H1 (cell line): Measurements from ENCODE around the gene SLC23A1. TPM values are rescaled to one million over a fixed set of nuclear protein-coding genes. Genes with fewer than 3 reads are reported as not detected.
"Not testable (repeated sequence)": the region's sequence is repeated elsewhere in the genome, so short reads cannot be mapped to it uniquely, and the experiment has no call there.

Experiments
- CTCF ChIA-PET: fragments of 300-600 bp; sonication (Branson Sonifier 250); formaldehyde crosslinking; loops from one replicate; lab custom pipeline; 2021; ENCODE audit not compliant: partially characterized antibody; lab: Charles Lee
- POLR2A ChIA-PET: fragments of 300-600 bp; sonication (Branson Sonifier 250); formaldehyde crosslinking; loops from one replicate; lab custom pipeline; 2021; ENCODE audit warnings: inconsistent platforms; ENCODE audit not compliant: partially characterized antibody; lab: Charles Lee
- DNase-seq, 2 experiments: peaks; one replicate each; pipeline versions ENCODE4 v3.0.0 to v3.0.0-alpha.2; 2010 to 2022; ENCODE audit warnings: low spot score in 2 of 2, low read depth in 1 of 2, mixed read lengths in 1 of 2
- FAIRE-seq: peaks from 2 replicates; lab custom pipeline; 2011; peaks lifted over from hg19 to GRCh38; lab: Jason Lieb, UNC
- H2AFZ ChIP-seq: 2 replicates; pipeline ENCODE4 v1.8.1; 2012; ENCODE audit warnings: low read length, inconsistent platforms
- H2AK5ac ChIP-seq: 2 replicates; pipeline ENCODE4 v1.6.1; 2013; ENCODE audit warnings: low read depth, low read length
- H2BK120ac ChIP-seq: replicated peaks from 2 replicates; pipeline ENCODE3; 2013; ENCODE audit warnings: low read depth, low read length, inconsistent platforms
- H2BK12ac ChIP-seq: 2 replicates; pipeline ENCODE4 v1.6.1; 2013; ENCODE audit warnings: low read depth, low read length
- H2BK15ac ChIP-seq: 2 replicates; pipeline ENCODE4 v1.6.1; 2013; ENCODE audit warnings: low read length
- H2BK20ac ChIP-seq: 2 replicates; pipeline ENCODE4 v1.6.1; 2013; ENCODE audit warnings: low read length
- H2BK5ac ChIP-seq: 2 replicates; pipeline ENCODE4 v1.6.1; 2013; ENCODE audit warnings: low read depth, low read length
- H3K14ac ChIP-seq: 2 replicates; pipeline ENCODE4 v1.6.1; 2013; ENCODE audit warnings: inconsistent platforms; ENCODE audit not compliant: insufficient read length
- H3K18ac ChIP-seq: 2 replicates; pipeline ENCODE4 v1.6.1; 2013; ENCODE audit warnings: low read length; ENCODE audit errors: extremely low read depth
- H3K23ac ChIP-seq: 2 replicates; pipeline ENCODE4 v1.6.1; 2013; ENCODE audit warnings: inconsistent platforms; ENCODE audit not compliant: insufficient read length
- H3K23me2 ChIP-seq: 2 replicates; pipeline ENCODE4 v1.6.1; 2013; ENCODE audit warnings: low read depth, low read length
- H3K27ac ChIP-seq: 2 replicates; pipeline ENCODE4 v1.6.1; 2011; ENCODE audit warnings: low read depth, low read length, inconsistent platforms
- H3K27me3 ChIP-seq, 4 experiments: replicated peaks in 1 of 4; 1 replicate in 1 of 4; 2 replicates in 3 of 4; pipeline versions ENCODE4 v1.6.1 to v1.8.1; 2011 to 2013; ENCODE audit warnings: low read length in 3 of 4, mild to moderate bottlenecking in 3 of 4, inconsistent platforms in 2 of 4, mixed read lengths in 2 of 4, moderate library complexity in 1 of 4; ENCODE audit not compliant: control insufficient read depth in 3 of 4, insufficient read depth in 3 of 4; ENCODE audit errors: extremely low read depth in 1 of 4
- H3K36me3 ChIP-seq, 4 experiments: 2 replicates each; pipeline versions ENCODE4 v1.6.1 to v1.8.1; 2011 to 2013; ENCODE audit warnings: mild to moderate bottlenecking in 4 of 4, low read length in 3 of 4, moderate library complexity in 2 of 4, control low read depth in 1 of 4, inconsistent platforms in 1 of 4; ENCODE audit not compliant: insufficient read depth in 4 of 4, control insufficient read depth in 2 of 4
- H3K4ac ChIP-seq: replicated peaks from 2 replicates; pipeline ENCODE3; 2013; ENCODE audit warnings: low read length, low read depth, mixed read lengths, inconsistent platforms; ENCODE audit not compliant: insufficient read length
- H3K4me1 ChIP-seq, 4 experiments: replicated peaks in 1 of 4; 1 replicate in 1 of 4; 2 replicates in 3 of 4; pipeline versions ENCODE4 v1.6.1 to v1.8.1; 2011 to 2013; ENCODE audit warnings: low read length in 3 of 4, inconsistent platforms in 2 of 4, mixed read lengths in 1 of 4; ENCODE audit not compliant: insufficient read depth in 4 of 4, control insufficient read depth in 3 of 4
- H3K4me2 ChIP-seq, 2 experiments: 2 replicates each; pipeline versions ENCODE4 v1.6.1 to v1.8.1; 2011 to 2013; ENCODE audit warnings: low read depth in 2 of 2, low read length in 2 of 2, control low read depth in 1 of 2, inconsistent platforms in 1 of 2, mild to moderate bottlenecking in 1 of 2; ENCODE audit not compliant: insufficient read depth in 1 of 2
- H3K4me3 ChIP-seq, 4 experiments: fragments of 200-600, 300-600 bp in 1 of 4; sonication (generic), shearing (Covaris generic), sonication (Bioruptor Twin) in 1 of 4; 2 replicates each; pipeline versions ENCODE4 v1.5.1 to v1.8.1; 2011 to 2016; ENCODE audit warnings: low read length in 4 of 4, low read depth in 3 of 4, control low read depth in 2 of 4, inconsistent platforms in 2 of 4, mild to moderate bottlenecking in 2 of 4, mixed read lengths in 1 of 4, moderate library complexity in 1 of 4; ENCODE audit not compliant: insufficient read depth in 2 of 4; ENCODE audit errors: extremely low read depth in 1 of 4
- H3K56ac ChIP-seq: replicated peaks from 2 replicates; pipeline ENCODE3; 2013; ENCODE audit warnings: low read depth, mild to moderate bottlenecking, mixed read lengths, low read length, inconsistent platforms; ENCODE audit not compliant: insufficient read length
- H3K79me1 ChIP-seq: 2 replicates; pipeline ENCODE4 v1.6.1; 2013; ENCODE audit warnings: low read depth, low read length, control low read depth
- H3K79me2 ChIP-seq, 2 experiments: 2 replicates each; pipeline versions ENCODE4 v1.6.1 to v1.8.1; 2012 to 2013; ENCODE audit warnings: low read length in 2 of 2, mild to moderate bottlenecking in 2 of 2, inconsistent platforms in 1 of 2; ENCODE audit not compliant: insufficient read depth in 2 of 2, control insufficient read depth in 1 of 2
- H3K9ac ChIP-seq, 4 experiments: replicated peaks in 1 of 4; 1 replicate in 1 of 4; 2 replicates in 3 of 4; pipeline versions ENCODE4 v1.6.1 to v1.8.1; 2011 to 2013; ENCODE audit warnings: low read depth in 3 of 4, low read length in 3 of 4, control low read depth in 2 of 4, mild to moderate bottlenecking in 2 of 4, moderate library complexity in 2 of 4, inconsistent platforms in 1 of 4; ENCODE audit errors: extremely low read depth in 1 of 4
- H3K9me3 ChIP-seq, 2 experiments: 2 replicates each; pipeline versions ENCODE4 v1.6.1 to v1.8.1; 2012 to 2013; ENCODE audit warnings: mild to moderate bottlenecking in 2 of 2, moderate library complexity in 2 of 2, control low read depth in 1 of 2, inconsistent platforms in 1 of 2, low read depth in 1 of 2, low read length in 1 of 2, mixed read lengths in 1 of 2; ENCODE audit not compliant: insufficient read depth in 2 of 2
- H4K20me1 ChIP-seq, 2 experiments: replicated peaks in 1 of 2; 2 replicates each; pipeline versions ENCODE3 to v1.8.1; 2011 to 2013; ENCODE audit warnings: inconsistent platforms in 2 of 2, low read length in 2 of 2, mild to moderate bottlenecking in 1 of 2; ENCODE audit not compliant: insufficient read depth in 2 of 2, control insufficient read depth in 1 of 2
- H4K5ac ChIP-seq: 2 replicates; pipeline ENCODE4 v1.6.1; 2013; ENCODE audit warnings: low read length, low read depth, mixed read lengths, inconsistent platforms; ENCODE audit not compliant: insufficient read length
- H4K8ac ChIP-seq: 2 replicates; pipeline ENCODE4 v1.8.0; 2013; ENCODE audit warnings: mild to moderate bottlenecking, moderate library complexity, low read length, inconsistent platforms; ENCODE audit not compliant: insufficient read depth; ENCODE audit errors: extremely low read depth
- H4K91ac ChIP-seq: replicated peaks from 2 replicates; pipeline ENCODE3; 2013; ENCODE audit warnings: low read length, mixed read lengths, inconsistent platforms; ENCODE audit not compliant: insufficient read length
- CHD2 ChIP-seq: IDR thresholded peaks from 2 replicates; pipeline ENCODE4 v1.6.1; 2012; ENCODE audit warnings: low read length, improper control_type of control experiment
- CREB1 ChIP-seq: IDR thresholded peaks from 2 replicates; pipeline ENCODE4 v1.6.1; 2012; ENCODE audit warnings: inconsistent platforms
- CTBP2 ChIP-seq: IDR thresholded peaks from 2 replicates; pipeline ENCODE4 v1.7.0; 2011; ENCODE audit warnings: borderline replicate concordance, mild to moderate bottlenecking, moderate library complexity, mixed read lengths, low read length; ENCODE audit not compliant: insufficient read depth, insufficient read length
- POLR2A ChIP-seq, 2 experiments: IDR thresholded peaks; 1 replicate in 1 of 2; 2 replicates in 1 of 2; pipeline ENCODE4 v1.6.1; 2011; ENCODE audit warnings: low read depth in 2 of 2, low read length in 2 of 2, mild to moderate bottlenecking in 2 of 2; ENCODE audit errors: control extremely low read depth in 1 of 2
- POLR2AphosphoS5 ChIP-seq: IDR thresholded peaks from 2 replicates; pipeline ENCODE4 v1.6.1; 2011; ENCODE audit warnings: low read depth, low read length
- POU5F1 ChIP-seq: IDR thresholded peaks from 2 replicates; pipeline ENCODE4 v1.6.1; 2011; ENCODE audit warnings: low read depth, mild to moderate bottlenecking, low read length, moderate library complexity
- SIX5 ChIP-seq: IDR thresholded peaks from 2 replicates; pipeline ENCODE4 v1.6.1; 2011; ENCODE audit warnings: mild to moderate bottlenecking, low read depth, low read length
- WGBS, 2 experiments: shearing (Covaris generic) in 1 of 2; methylation state at CpG; one replicate each; pipeline versions ENCODE4 v1.1.6 to v1.1.7; 2013 to 2015; ENCODE audit warnings: low lambda C conversion rate in 2 of 2, mixed read lengths in 2 of 2, inconsistent platforms in 1 of 2, low coverage in 1 of 2, missing lambda C conversion rate in 1 of 2; ENCODE audit not compliant: insufficient replicate concordance in 2 of 2, insufficient coverage in 1 of 2, insufficient read length in 1 of 2; ENCODE audit errors: extremely low coverage in 1 of 2, missing lambda C conversion rate in 1 of 2; 5-methylcytosine and 5-hydroxymethylcytosine counted together
- polyA plus RNA-seq, 7 experiments: library from polyadenylated mRNA; depleted of rRNA in 3 of 7; stranded (reverse) in 5 of 7; unstranded in 2 of 7; fragments of >200 nt in 5 of 7; fragments of 200-250 nt in 2 of 7; gene quantifications; 1 replicate in 5 of 7; 2 replicates in 1 of 7; 4 replicates in 1 of 7; pipeline versions ENCODE4 v1.2.1 to v1.2.3, GENCODE V29; 2011 to 2013; ENCODE audit warnings: missing spikeins in 2 of 7, mixed read lengths in 2 of 7
- total RNA-seq: library from RNA; stranded (reverse); fragmentation: NEBNext Ultra II Directional; extraction: Animal tissue kit (Norgen Biotek cat#: 25700); gene quantifications from 2 replicates; pipeline ENCODE4 v1.2.1, GENCODE V29; 2021
- TF ChIP-seq, protein P1 (sequence below), 3 experiments: IDR thresholded peaks; 1 replicate in 2 of 3; 2 replicates in 1 of 3; pipeline versions ENCODE4 v1.5.1 to v1.6.1; 2011; ENCODE audit warnings: low read length in 3 of 3, mild to moderate bottlenecking in 3 of 3, inconsistent platforms in 2 of 3, low read depth in 1 of 3, moderate library complexity in 1 of 3; ENCODE audit not compliant: insufficient read depth in 1 of 3; ENCODE audit errors: control extremely low read depth in 1 of 3

SLC23A1 gene
- total and polyA plus RNA-seq, 2 of the 8 experiments (the other 6 are each of a cell fraction or from before 2014, with no cell fraction given), result not detected

DNA sequence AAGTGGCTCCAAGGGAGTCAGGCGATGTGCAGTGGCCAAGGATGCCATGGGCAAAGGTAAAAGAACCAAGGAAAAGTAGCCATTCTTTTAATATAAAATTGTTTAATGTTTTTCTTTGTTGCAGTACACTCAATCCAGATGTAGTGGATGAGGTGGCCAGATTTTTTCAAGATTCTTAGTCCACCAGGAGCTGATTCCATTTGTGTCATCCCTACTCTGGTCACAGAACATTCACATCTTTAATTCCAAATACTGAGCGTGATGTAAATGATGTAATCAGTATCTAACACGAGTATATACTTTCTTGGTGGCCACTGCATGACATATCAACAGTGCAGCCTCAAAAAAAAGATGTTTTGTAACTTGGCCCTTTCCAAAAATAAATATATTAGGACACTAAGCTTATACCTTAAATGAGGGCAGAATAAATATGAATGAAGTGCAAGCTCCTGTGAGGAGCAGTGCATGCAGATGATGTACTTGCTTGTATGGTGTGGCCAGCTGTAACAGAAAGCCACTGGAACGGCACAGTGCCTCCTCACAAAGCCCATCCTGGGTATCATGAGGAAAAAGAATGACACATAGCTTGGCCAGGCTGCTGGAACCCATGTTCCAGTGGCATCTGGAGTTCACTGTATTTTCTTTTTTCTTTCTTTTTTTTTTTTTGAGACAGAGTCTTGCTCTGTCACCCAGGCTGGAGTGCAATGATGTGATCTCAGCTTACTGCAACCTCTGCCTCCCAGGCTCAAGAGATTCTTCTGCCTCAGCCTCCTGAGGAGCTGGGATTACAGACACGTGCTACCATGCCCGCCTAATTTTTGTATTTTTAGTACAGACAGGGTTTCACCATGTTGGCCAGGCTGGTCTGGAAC, 27.3 kb upstream of the SLC23A1 start (continued):
- TF ChIP-seq, protein P1, sequence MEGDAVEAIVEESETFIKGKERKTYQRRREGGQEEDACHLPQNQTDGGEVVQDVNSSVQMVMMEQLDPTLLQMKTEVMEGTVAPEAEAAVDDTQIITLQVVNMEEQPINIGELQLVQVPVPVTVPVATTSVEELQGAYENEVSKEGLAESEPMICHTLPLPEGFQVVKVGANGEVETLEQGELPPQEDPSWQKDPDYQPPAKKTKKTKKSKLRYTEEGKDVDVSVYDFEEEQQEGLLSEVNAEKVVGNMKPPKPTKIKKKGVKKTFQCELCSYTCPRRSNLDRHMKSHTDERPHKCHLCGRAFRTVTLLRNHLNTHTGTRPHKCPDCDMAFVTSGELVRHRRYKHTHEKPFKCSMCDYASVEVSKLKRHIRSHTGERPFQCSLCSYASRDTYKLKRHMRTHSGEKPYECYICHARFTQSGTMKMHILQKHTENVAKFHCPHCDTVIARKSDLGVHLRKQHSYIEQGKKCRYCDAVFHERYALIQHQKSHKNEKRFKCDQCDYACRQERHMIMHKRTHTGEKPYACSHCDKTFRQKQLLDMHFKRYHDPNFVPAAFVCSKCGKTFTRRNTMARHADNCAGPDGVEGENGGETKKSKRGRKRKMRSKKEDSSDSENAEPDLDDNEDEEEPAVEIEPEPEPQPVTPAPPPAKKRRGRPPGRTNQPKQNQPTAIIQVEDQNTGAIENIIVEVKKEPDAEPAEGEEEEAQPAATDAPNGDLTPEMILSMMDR (IDR thresholded peaks at IDR 0.05; ENCODE audit: control extremely low read depth in 1 of 3, insufficient read depth in 1 of 3, low read depth in 1 of 3, low read length in 3 of 3), result no peak
- TF ChIP-seq CTBP2 (no peak), CREB1 (no peak), CHD2 (no peak), POLR2AphosphoS5 (no peak), SIX5 (no peak), POLR2A (IDR thresholded peaks at IDR 0.05; ENCODE audit: control extremely low read depth in 1 of 2, low read depth in 2 of 2, low read length in 2 of 2) (no peak), POU5F1 (no peak)

DNA sequence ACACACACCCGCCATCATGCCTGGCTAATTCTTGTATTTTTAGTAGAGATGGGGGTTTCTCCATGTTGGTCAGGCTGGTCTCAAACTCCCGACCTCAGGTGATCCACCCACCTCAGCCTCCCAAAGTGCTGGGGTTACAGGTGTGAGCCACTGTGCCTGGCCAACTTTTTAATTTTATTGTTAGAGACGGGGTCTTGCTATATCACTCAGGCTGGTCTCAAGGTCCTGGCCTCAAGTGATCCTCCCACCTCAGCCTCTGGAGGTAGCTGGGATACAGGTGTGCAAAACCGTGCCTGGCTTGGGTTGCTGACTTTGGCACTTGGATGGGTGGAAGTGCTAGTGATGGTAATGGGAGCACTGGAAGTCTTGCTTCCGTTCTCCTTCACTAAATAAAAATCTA, 26.0 kb upstream of the SLC23A1 start:
- not testable (repeated sequence) for H3K79me2 ChIP-seq, H4K91ac ChIP-seq, H2AFZ ChIP-seq, H4K20me1 ChIP-seq, H3K27ac ChIP-seq, H3K4ac ChIP-seq, H2BK15ac ChIP-seq, H2AK5ac ChIP-seq, H3K9ac ChIP-seq, H3K79me1 ChIP-seq, H3K27me3 ChIP-seq, H3K18ac ChIP-seq, H3K56ac ChIP-seq, H2BK120ac ChIP-seq, H3K4me2 ChIP-seq, H3K4me3 ChIP-seq, H3K14ac ChIP-seq, H3K4me1 ChIP-seq, H2BK12ac ChIP-seq, H4K5ac ChIP-seq, H3K9me3 ChIP-seq, FAIRE-seq, DNase-seq, H2BK5ac ChIP-seq, H3K23me2 ChIP-seq, H3K23ac ChIP-seq, H2BK20ac ChIP-seq, H4K8ac ChIP-seq
- CTCF ChIA-PET, result interaction anchor here (1.7 to 8.2 kb wide), 3 partner anchors 12 to 104 kb away, joined by 6 to 69 read pairs (median 25); no protein-coding TSS in a partner anchor
- WGBS, 2 experiments, result 92% methylated on average over 5 of the region's 5 CpGs; no CpG with 5 or more reads in 1 of the 2 experiments
- peaks cover 0 to 11% (median 1%) of the 10 kb centered on the region in 4 experiments; a peak in 3 of 8 replicates for H3K36me3 ChIP-seq
- POLR2A ChIA-PET, result interaction anchor here (0.6 to 1.2 kb wide), 5 partner anchors 12 to 794 kb away, joined by 3 to 5 read pairs (median 3); partner anchors contain the start of gene DNAJC18
